Endodermal cell (in vitro differentiated cells): Measurements from ENCODE around the gene LCN12. TPM values are rescaled to one million over a fixed set of nuclear protein-coding genes. Genes with fewer than 3 reads are reported as not detected.

Source experiments
- DNase-seq: peaks from one replicate; pipeline ENCODE4 v3.0.0-alpha.2; 2017
- H3K27ac ChIP-seq: 2 replicates; pipeline ENCODE4 v1.5.1; 2013; ENCODE audit warnings: mild to moderate bottlenecking, low read depth, low read length, moderate library complexity
- H3K27me3 ChIP-seq: 2 replicates; pipeline ENCODE4 v1.6.1; 2013; ENCODE audit warnings: mild to moderate bottlenecking, low read length, moderate library complexity; ENCODE audit not compliant: insufficient read depth, control insufficient read depth, poor library complexity, severe bottlenecking
- H3K36me3 ChIP-seq: 2 replicates; pipeline ENCODE4 v1.7.0; 2013; ENCODE audit warnings: mild to moderate bottlenecking, low read length, moderate library complexity; ENCODE audit not compliant: control insufficient read depth, insufficient read depth
- H3K4me1 ChIP-seq: one replicate; pipeline ENCODE4 v1.7.0; 2013; ENCODE audit warnings: low read length; ENCODE audit not compliant: control insufficient read depth, insufficient read depth
- H3K4me3 ChIP-seq: 2 replicates; pipeline ENCODE4 v1.5.1; 2013; ENCODE audit warnings: mild to moderate bottlenecking, low read length, moderate library complexity
- H3K9ac ChIP-seq: 2 replicates; pipeline ENCODE4 v1.6.1; 2013; ENCODE audit warnings: mild to moderate bottlenecking, low read length, moderate library complexity; ENCODE audit not compliant: poor library complexity, severe bottlenecking; ENCODE audit errors: extremely low read depth
- H3K9me3 ChIP-seq: 2 replicates; pipeline ENCODE4 v1.6.1; 2013; ENCODE audit warnings: mild to moderate bottlenecking, low read length, moderate library complexity; ENCODE audit not compliant: control insufficient read depth
- H3K27ac Mint-ChIP-seq: 2 replicates; pipeline ENCODE4 v1.8.0; 2020; ENCODE audit warnings: mixed read lengths
- H3K27me3 Mint-ChIP-seq: 2 replicates; pipeline ENCODE4 v1.8.0; 2021; ENCODE audit warnings: mild to moderate bottlenecking, mixed read lengths; ENCODE audit not compliant: insufficient read depth
- H3K36me3 Mint-ChIP-seq: 2 replicates; pipeline ENCODE4 v1.8.0; 2020; ENCODE audit warnings: low read depth, mixed read lengths
- H3K4me1 Mint-ChIP-seq: 2 replicates; pipeline ENCODE4 v1.8.0; 2020; ENCODE audit warnings: mixed read lengths
- H3K4me3 Mint-ChIP-seq: 2 replicates; pipeline ENCODE4 v1.8.0; 2020; ENCODE audit warnings: mild to moderate bottlenecking, moderate library complexity, mixed read lengths
- H3K9me3 Mint-ChIP-seq: 2 replicates; pipeline ENCODE4 v1.8.0; 2020; ENCODE audit warnings: mild to moderate bottlenecking, mixed read lengths
- CTCF ChIP-seq: fragments of 200-600 bp; sonication (generic); conservative IDR thresholded peaks from 2 replicates; pipeline ENCODE4 v1.5.0; 2021; ENCODE audit warnings: antibody characterized with exemption, mild to moderate bottlenecking
- WGBS, 2 experiments: methylation state at CpG; one replicate each; pipeline versions ENCODE4 v1.1.5 to v1.1.7; 2013; ENCODE audit warnings: missing lambda C conversion rate in 2 of 2, mixed read lengths in 1 of 2; ENCODE audit not compliant: insufficient coverage in 1 of 2, insufficient read length in 1 of 2; 5-methylcytosine and 5-hydroxymethylcytosine counted together
- total RNA-seq, 2 donors: library from RNA; stranded (reverse); fragmentation: NEBNext Ultra II Directional in 1 of 2; extraction: Animal tissue kit (Norgen Biotek cat#: 25700) in 1 of 2; gene quantifications; 2 replicates in 1 of 2; 3 replicates in 1 of 2; pipeline ENCODE4 v1.2.1, GENCODE V29; 2021

The LCN12 gene
- total RNA-seq, 2 donors from 2014 or later = 2.1 to 4.4 TPM

- DNase-seq = no peak
- Mint-ChIP-seq H3K9me3 (no peaks in the 10 kb centered on the region), H3K4me1 (peaks cover 8% of the 10 kb centered on the region), H3K36me3 (no peaks in the 10 kb centered on the region), H3K4me3 (no peak overlapping the region), H3K27me3 (peaks cover 1% of the 10 kb centered on the region), H3K27ac (no peak overlapping the region)
- Histone ChIP-seq H3K9ac (no peak overlapping the region), H3K27ac (no peak overlapping the region), H3K4me1 (no peaks in the 10 kb centered on the region), H3K9me3 (no peaks in the 10 kb centered on the region), H3K4me3 (no peak overlapping the region), H3K36me3 (no peaks in the 10 kb centered on the region), H3K27me3 (no peaks in the 10 kb centered on the region)
- 72 to 75% methylated on average over 17 to 23 of the region's 23 CpGs for WGBS, 2 experiments
- TF ChIP-seq CTCF = no peak
These were observed 13.9 kb downstream of the LCN12 start for GRCh38 chr9:136965771-136966484.

GRCh38 chr9:136968333-136969127 lies 16.5 kb downstream of the LCN12 start:
- TF ChIP-seq CTCF = no peak
- H3K27ac Mint-ChIP-seq = no peak overlapping the region
- H3K9me3 Mint-ChIP-seq = no peaks in the 10 kb centered on the region
- no peak overlapping the region for H3K4me3 Mint-ChIP-seq
- Histone ChIP-seq H3K36me3 (no peaks in the 10 kb centered on the region), H3K27me3 (no peaks in the 10 kb centered on the region), H3K4me1 (no peaks in the 10 kb centered on the region), H3K4me3 (no peak overlapping the region), H3K9ac (no peak overlapping the region), H3K9me3 (no peaks in the 10 kb centered on the region), H3K27ac (no peak overlapping the region)
- peaks cover 8% of the 10 kb centered on the region for H3K4me1 Mint-ChIP-seq
- DNase-seq = no peak
- no peaks in the 10 kb centered on the region for H3K36me3 Mint-ChIP-seq
- H3K27me3 Mint-ChIP-seq = no peaks in the 10 kb centered on the region
- 87 to 95% methylated on average over 7 to 17 of the region's 17 CpGs for WGBS, 2 experiments

- H3K4me3 Mint-ChIP-seq = no peak overlapping the region
These were observed 17.1 kb downstream of the LCN12 start for GRCh38 chr9:136969150-136969549.

More at GRCh38 chr9:136969150-136969549, 17.1 kb downstream of the LCN12 start:
- no peak overlapping the region for H3K27ac Mint-ChIP-seq
- Histone ChIP-seq H3K9ac (no peak overlapping the region), H3K36me3 (no peaks in the 10 kb centered on the region), H3K4me1 (no peaks in the 10 kb centered on the region), H3K27me3 (no peaks in the 10 kb centered on the region), H3K9me3 (no peaks in the 10 kb centered on the region), H3K4me3 (no peak overlapping the region), H3K27ac (no peak overlapping the region)
- H3K9me3 Mint-ChIP-seq = no peaks in the 10 kb centered on the region
- TF ChIP-seq CTCF = no peak
- peaks cover 8% of the 10 kb centered on the region for H3K4me1 Mint-ChIP-seq
- DNase-seq = no peak
- WGBS, 2 experiments = 85% methylated on average over 13 to 17 of the region's 17 CpGs
- no peaks in the 10 kb centered on the region for H3K27me3 Mint-ChIP-seq
- H3K36me3 Mint-ChIP-seq = no peaks in the 10 kb centered on the region
